DMS114 treated with DMSO at 0.1 percent for 48 hours (cell line): Measurements from ENCODE around the gene CCND2.
A peak's percentile ranks its signal among the peaks of the same experiment; 100 is the strongest.

Experiments
- DNase-seq: peaks from one replicate; lab custom pipeline; 2025; ENCODE audit not compliant: unreplicated experiment; lab: John Stamatoyannopoulos, UW

The CCND2 gene

DNA sequence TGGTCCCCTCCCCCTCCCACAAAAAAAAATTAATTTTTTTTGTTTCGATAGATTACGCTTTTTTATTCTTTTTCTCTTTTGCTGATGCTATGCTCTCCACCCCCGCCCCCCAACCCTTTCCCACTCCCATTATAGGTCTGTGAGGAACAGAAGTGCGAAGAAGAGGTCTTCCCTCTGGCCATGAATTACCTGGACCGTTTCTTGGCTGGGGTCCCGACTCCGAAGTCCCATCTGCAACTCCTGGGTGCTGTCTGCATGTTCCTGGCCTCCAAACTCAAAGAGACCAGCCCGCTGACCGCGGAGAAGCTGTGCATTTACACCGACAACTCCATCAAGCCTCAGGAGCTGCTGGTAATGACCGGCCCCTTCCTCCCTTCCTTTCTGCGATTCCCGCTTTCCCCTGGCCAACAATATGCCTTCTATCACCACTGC lies 2.3 kb downstream of the CCND2 start:
- peak; percentile 10 for DNase-seq

DNA sequence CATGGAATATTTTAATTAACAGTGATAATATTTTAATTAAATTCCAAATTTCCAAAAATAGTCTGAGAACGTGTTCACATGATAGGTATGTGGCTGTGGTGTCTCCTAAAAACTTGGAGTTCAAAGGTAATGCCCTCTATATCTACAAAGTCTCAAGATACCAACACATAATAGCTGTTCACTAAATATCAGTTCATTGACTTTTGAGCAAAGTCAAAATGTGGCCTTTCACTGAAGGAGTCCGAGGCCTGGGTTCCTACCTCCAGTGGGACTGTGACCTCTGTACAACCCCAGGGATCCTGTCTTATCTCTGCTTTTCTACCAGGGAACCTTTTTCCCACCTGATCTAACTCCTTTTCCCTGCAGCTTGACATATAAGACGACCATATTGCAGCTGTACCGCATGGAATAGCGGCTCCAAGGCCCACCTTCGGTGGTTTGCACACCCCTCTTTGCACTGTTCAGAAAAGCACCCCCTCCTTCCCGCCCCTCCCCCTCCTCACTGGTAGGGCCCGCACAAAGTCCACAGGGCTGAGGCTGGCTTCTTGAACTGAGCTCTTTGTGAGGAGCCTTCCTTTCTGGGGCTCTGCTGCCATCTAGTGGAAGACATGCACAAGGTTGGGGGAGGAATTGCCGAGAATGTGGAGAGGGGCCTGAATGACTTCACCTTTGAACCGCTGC lies 3.1 kb downstream of the CCND2 start:
- DNase-seq: peak; percentile 72

DNA sequence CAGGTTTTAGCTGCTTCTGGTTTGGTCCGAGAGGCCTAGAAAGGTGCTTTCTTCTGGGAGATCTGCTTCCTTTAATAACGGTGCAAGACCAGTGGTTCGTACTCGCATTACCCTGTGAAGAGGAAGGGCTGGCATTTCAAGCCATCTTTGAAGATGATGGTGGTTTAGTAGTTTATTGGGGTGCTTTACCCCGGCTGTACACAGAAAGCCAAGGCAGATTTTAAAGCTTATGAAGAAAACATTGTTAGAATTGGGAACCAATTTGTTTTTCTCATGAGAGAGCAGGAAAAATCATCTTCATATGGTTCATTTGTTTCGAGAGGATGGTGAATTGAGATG lies 3.6 kb downstream of the CCND2 start:
- no peak for DNase-seq

DNA sequence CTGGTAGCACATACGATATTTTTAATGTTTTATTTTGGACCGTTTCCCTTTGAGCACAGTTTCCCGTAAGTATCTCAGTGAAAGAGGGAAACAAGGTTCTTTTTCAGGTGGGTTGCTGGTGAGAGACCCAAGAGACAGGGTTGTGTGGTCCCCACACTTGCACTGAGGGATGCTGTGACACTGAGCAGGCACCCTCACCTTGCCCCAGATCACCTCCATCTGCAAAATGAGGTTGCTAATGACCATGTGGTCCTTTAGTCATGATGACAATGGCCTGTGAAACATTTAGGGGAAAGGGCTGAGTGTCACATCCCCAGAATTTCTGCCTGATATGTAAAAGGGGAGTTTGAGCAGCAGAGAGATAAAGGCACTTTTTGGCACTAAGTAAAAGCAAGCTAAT lies 4.3 kb downstream of the CCND2 start:
- no peak for DNase-seq

DNA sequence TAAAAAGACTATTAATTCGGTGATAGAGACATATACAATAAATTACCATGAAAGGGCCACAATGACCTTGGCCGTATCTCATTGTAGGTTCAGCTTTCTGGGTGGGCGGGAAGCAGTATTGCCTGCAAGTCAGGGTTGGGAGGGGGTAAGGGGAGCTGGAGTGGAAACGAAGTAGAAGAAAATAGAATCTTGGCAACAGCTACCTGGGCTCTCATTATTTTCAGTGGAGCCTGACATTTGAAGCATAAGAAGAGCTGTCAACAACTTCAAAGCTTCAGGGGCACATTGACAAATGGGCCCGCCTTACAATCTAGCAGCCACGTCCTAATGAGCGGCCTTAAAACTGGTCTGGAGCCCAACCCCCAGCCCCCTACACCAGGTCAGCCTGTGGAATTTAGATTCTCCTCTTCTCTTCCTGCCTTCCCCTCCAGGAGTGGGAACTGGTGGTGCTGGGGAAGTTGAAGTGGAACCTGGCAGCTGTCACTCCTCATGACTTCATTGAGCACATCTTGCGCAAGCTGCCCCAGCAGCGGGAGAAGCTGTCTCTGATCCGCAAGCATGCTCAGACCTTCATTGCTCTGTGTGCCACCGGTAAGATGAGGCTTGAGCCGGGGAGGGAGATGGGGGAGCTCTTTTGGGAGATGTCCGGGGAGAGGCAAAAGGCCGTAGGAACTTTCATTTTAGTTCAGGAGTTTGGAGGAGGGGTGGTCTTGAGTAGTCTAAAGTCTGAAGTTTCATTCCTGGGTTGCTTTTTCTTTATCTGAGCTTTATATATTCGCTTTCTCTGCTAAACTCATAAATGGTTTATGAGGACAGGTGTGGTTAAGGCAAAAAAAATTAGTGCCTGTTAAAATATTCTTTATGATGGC lies 5.0 kb downstream of the CCND2 start:
- no peak for DNase-seq

DNA sequence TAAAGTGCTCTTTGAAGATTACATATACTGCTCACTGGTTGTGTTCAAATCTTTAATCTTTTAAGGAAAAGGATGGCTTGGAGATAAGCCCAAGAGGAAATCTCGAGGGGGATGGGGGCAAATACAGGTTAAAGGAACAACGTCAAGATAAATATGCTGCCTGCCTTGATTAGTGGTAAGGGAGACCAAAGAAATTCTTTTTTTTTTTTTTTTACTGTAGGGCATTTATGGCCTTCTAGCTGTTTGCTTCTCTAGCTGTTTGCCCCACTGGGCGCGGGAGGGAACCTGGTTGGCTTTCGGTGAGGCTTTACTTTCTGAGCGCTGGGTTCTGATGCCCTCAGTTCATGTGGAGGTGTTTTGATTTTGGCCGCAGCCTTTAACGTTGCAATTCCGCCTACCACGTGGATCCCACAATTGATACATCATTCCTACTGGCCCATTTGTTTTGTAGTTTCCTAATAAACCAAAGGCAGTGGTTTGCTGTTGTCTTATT lies 5.7 kb downstream of the CCND2 start:
- no peak for DNase-seq

DNA sequence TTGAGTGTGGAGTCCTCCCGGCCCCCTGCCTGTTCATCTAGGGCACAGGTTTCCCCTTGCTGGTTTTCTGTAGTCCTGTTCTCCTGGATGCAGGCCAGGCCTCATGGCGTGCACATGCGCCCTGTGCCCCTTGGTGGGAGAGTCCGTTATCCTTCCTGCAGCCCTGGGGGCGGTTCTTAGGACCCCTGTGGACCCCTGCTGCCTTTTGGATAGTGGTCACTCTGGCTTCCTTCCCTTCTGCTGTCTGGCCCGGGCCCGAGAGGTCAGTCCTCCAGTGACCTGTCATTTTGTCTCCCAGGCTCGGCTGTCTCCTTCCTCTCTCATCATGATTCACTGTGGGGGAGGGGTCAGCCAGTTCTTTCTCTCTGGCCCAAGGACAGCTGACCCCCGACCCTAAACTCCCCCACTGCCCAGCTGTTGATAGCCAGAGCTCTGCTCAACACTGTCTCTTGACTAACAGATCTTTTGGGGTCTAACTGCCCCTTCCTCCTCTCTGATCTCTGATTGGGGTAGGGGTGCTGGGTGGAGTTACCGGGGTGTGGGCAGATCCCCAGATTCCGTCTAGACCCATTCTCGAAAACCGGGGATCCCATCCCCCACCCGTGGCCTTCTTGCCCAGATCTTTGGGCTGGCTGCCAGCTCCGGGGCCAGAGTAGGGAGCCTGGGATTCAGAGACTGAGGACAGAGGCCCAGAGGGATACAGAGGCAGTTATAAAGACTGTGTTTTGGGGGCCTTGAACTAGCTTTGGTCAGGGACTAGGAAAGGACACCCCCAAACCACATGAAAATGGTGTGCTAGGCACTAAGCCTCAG lies 7.0 kb downstream of the CCND2 start:
- no peak for DNase-seq

DNA sequence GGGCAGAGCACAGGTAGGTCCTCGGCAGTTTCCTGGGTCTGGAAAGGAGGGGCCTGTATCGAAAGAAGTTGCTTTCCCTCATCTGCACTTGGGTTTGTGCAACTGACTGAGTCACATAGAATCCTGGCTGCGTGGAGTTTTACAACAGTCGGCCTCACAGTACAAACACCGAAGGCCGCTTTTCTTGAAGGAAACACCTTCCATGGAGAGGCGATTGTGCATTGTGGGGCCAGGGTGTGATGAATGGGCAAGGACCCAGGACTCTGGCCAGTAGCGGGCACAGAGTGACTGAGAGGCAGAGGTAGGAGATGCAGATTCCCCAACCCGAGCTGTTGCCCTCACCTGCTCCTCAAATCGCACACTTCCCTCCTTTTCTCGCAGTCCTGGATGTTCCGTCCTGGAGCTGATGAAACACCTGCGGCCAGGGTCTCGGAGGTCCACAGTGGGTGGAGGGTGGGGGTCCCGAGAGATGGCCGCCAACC lies 7.7 kb downstream of the CCND2 start:
- no peak for DNase-seq

DNA sequence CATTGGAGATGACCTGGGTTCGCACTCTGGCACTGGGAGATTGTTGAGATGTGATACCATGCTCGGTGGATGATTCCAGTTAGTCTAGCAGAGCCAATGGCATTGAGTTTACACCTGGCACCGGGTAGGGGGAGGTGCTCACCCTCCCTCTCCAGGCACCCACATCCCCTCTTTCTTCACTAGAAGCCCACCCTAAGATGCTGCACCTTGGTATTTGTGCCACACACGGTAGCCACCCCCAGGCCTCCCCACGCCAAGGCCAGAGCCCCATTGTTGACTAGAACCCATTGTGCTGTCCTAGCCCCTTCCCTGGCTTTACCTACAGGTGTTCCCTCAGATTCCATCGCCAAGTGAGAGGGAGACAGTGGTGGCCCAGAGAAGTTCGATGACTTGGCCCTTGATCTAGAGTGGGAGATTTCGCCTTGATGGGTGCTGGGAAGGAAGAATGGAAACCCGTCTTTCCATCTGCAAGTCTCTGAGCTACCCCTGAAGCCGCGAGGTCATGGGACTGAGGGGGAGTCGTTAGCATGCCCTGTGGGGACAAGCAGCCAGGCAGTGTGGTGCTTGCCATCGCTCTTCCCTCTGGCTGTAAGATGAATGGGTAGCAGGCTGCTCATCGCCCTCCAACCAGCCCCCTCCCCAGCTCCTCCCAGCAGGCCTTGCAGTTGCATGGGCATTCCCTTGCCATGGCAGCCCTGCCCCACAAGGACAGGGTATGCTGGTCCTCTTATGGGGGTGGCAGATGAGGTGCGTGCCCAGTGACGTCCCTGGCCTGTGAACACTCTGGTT lies 8.7 kb downstream of the CCND2 start:
- DNase-seq: no peak

DNA sequence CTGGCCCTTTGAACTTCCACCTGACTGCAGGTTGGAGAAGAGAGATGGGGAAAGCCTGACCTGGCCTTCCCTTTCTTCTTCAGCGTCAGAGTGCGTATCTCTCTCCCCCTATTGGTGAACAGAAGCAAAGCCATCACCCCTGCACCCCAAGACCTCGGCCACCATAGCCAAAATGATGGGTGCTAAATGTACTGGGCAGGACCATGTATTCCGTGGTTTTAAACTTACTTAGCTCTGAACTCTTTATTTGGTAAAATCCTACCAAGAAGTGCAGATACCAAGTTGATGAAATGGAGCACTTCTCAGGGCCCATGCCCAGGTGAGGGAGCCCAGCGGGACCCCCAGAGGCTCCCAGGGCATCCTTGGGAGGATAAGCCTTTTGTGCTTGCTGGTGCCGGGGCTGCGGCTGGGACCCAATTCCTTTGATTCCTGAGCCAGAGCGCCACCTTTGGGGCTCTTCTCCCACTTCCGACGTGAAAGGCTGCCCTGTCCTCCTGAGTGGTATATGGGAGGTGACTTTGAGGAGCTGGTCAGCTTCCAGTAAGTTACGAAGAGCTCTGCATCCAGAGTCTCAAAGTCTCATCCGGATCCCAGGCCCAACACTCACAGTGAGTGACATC lies 9.4 kb downstream of the CCND2 start:
- no peak for DNase-seq

DNA sequence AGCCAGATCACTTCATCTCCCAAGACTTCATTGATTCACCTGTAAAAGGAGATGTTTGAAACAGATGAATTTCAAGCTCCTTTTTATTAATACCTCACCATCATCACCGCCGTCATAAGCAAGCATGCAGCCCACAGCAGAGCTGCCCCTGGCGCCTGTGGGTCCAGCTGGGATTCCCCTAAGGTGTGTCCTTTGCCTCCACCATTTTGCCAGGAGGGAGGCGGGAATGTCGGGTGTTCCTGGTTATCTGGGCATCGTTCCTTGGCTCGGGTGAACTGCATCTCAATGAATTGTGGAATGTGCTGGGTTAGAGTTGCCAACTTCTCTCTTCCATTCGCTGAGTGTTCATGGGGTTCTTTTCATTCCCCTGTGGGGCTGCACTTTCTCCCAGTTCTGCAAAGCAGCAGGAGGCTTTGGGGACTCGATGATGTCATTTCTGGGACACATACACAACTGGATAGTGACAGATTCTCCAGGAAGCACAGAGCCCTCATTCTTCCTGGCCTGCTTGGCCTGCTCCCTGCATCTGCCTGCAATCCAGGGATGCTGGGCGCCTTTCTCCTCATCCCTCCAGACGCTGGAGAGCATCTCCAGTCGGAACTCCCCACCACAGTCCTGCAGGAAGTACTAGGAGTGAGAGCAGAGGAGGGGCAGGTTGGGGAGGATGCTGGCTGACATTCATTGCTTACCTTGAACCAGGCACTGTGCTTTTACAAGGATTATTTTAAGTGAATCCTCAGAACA lies 10.1 kb downstream of the CCND2 start:
- DNase-seq: no peak

DNA sequence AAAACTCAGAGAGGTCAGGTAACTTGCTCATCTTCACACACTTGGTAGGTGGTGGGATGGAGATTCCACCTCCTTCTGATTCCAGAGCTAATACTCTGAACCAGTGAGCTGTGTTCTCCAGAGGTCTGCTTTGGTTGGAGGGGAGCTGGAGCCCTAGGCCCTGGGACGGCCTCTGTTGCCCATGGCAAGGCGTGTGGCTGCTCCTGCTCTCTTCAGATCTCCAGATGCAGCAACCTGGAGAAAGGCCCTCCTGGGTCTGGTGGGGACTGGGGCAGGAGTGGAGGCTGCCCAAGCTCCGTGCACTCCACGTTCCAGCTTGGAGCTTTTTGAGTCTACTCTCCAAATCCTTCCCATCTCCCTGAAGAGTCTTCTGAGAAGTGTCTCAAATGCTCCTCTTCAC lies 10.7 kb downstream of the CCND2 start:
- no peak for DNase-seq

DNA sequence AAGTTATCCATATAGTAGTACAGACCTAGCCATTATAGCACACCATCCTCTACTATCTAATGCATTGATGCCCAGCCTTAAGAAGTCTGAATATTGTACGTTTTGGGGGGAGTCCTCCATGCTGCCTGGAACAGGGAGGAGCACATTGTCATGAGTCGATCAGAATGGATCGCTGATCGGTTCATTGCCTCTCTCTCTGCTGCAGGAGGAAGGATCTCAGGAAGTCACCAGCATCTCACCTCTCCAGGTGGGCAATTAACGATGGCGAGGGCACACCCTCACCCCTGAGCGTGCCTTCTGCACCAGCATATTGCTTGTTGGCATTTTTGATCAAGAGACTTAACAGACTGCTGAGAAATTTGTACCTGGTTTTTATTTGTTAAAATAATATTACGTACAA lies 11.5 kb downstream of the CCND2 start:
- no peak for DNase-seq

DNA sequence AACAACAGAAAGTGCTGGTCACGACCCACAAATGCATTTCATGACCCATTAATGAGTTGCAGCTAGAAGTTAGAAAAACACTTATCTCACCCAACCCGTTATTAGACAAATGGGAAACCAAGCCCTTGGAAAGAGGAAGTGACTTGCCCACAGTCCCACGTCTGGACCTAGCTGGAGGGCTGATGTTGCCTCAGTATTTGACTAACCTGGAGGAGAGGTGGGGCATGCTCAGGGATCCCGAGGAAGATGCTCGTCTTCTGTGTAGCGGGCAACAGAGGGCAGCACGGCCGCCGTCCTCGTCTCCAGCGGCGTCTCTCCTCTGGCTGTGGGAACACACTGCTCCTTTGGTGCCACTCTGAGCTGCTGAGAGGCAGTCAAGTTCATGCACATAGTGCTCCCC lies 12.7 kb downstream of the CCND2 start:
- no peak for DNase-seq

DNA sequence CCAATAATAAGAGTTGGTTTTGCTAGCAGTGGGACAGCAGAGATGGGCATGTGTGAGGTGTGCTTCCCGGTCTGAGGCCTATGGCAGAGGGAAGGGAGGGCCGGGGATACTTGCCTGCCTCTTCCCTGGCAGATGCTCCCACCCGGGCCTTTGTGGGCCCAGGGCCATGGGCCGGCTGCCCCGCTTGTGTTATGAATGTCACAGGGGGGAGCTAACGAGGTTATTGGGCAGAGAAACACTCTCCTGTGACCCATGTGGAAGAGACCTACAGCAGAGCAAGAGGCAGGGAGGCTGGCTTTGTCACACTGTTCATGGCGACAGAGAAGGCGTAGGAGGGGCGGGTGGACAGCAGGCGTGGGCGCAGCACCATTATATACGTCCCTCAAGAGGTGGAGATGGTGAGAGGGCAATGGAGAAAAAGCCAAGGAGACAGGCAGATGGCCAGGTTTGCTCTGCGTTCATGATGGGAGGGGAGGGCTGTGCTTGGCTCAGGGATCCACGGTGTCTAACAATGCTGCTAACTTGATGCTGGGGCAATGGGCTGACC lies 13.3 kb downstream of the CCND2 start:
- DNase-seq: no peak

DNA sequence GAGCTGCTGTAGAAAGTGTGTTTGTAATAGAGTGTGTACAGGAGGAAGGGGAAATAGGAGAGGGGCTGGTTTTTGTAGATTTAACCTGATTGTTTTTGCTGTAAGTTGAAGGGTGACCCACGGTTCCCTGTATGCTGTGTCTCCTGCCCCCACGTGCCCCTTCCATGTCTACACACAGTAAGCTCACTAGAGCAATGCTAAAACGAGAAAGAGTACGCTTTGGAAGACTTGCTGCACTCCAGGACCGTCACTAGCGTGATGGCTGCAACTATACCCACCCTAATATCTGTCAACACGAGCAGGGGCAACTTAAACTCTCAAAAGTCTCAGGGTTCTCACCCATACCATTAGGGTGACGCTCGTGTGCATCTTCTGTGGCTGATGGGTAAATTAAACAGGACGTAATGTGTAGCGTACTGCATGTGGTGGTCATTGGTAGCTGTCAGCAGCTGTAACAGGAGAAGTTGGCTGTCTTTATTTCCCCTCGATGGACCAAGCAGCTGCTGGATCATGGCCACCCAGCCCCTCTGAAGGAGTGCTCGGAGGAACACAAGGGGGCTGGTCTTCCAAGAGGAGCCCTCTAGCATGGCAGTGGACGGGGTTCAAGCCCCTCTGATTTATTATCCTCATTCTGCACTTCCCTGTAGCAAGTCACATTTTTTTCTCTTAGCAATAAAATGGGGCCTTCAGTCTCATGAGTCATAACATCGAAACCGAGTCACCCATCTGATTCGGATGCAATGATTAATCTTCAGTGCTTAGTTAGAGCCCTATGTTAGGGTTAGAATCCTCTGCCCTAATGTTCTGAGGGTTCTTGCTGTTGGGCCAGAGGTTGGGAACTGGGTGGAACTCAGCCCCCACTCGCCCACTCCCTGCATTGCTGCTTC lies 14.0 kb downstream of the CCND2 start:
- no peak for DNase-seq

DNA sequence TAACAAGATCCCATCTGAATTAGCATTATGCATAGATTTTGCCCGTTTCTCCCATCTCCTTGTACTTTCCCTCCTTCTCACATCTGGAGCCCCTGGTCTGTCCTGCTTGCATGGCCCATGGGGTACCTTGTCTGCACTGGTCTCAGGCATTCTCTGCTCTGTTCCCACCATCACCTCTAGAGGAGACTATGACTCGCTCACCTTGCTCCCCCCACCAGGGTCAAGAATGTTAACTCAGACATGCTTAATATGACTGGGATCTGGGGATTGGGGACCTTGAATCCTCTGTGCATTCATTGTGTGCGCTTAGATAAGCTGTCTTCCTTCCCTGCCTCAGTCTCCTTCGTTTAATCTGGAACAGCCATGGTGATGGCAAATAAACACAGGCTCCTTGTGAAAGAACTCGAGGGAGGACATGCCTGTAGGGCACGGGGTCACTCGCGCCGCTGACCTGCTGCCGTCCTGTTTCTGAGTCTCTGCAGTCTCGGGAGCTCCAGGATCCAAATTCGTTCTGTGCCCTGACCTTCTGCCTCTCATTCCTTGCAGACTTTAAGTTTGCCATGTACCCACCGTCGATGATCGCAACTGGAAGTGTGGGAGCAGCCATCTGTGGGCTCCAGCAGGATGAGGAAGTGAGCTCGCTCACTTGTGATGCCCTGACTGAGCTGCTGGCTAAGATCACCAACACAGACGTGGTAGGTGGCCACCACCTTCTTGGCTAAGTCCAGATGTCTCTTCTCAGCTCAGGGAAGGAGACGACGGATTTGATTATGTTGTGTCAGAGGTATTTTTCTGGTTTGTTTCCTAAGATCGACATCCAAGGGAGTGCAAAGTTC lies 15.0 kb downstream of the CCND2 start:
- no peak for DNase-seq
